Kidney epithelial cell (primary cell): Measurements from ENCODE around the gene USP21. TPM values are rescaled to one million over a fixed set of nuclear protein-coding genes. Genes with fewer than 3 reads are reported as not detected.

Experiments used
- DNase-seq: peaks from one replicate; pipeline ENCODE4 v3.0.0-alpha.2; 2010; ENCODE audit warnings: low read depth
- H3K27me3 ChIP-seq: 2 replicates; pipeline ENCODE4 v1.6.0; 2011; ENCODE audit warnings: low read length; ENCODE audit not compliant: control insufficient read depth, insufficient read depth
- H3K36me3 ChIP-seq: 2 replicates; pipeline ENCODE4 v1.5.1; 2011; ENCODE audit warnings: low read length; ENCODE audit not compliant: control insufficient read depth, insufficient read depth
- H3K4me3 ChIP-seq: 2 replicates; pipeline ENCODE4 v1.5.1; 2011; ENCODE audit warnings: low read depth, mild to moderate bottlenecking, control low read depth, low read length
- total RNA-seq: library from RNA; depleted of rRNA; stranded (reverse); fragments of >200 nt; gene quantifications from 2 replicates; pipeline ENCODE4 v1.2.3, GENCODE V29; 2015
- TF ChIP-seq, protein P1 (sequence below): IDR thresholded peaks from 2 replicates; pipeline ENCODE4 v1.5.1; 2011; ENCODE audit warnings: mild to moderate bottlenecking, moderate library complexity, low read length, control low read depth, inconsistent platforms; ENCODE audit not compliant: insufficient read depth, poor library complexity, severe bottlenecking

The USP21 gene
- total RNA-seq, 1 donor from 2014 or later, result 10.5 TPM

DNA sequence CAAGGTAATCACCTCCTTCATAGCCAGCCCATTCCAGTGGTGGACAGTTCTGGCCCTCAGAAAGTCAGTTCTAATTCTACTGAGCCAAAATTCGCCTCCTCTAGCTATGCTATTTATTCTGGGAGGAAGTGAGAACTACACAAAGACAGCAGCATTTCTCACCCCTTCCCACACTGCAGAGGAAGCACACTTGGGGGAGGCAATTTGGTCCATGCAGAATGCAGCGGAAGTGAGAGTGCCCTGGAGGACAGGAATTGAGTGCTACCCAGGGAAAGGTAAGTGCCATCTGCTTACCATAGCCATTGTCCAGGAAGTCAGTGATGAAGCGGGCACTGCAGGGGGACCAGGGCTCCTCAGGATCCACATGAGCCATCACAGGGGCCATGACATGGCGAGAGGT lies 35.9 kb downstream of the USP21 start:
- Histone ChIP-seq H3K36me3 (no peaks in the 10 kb centered on the region), H3K27me3 (peaks cover 5% of the 10 kb centered on the region), H3K4me3 (no peak overlapping the region)
- TF ChIP-seq, protein P1, sequence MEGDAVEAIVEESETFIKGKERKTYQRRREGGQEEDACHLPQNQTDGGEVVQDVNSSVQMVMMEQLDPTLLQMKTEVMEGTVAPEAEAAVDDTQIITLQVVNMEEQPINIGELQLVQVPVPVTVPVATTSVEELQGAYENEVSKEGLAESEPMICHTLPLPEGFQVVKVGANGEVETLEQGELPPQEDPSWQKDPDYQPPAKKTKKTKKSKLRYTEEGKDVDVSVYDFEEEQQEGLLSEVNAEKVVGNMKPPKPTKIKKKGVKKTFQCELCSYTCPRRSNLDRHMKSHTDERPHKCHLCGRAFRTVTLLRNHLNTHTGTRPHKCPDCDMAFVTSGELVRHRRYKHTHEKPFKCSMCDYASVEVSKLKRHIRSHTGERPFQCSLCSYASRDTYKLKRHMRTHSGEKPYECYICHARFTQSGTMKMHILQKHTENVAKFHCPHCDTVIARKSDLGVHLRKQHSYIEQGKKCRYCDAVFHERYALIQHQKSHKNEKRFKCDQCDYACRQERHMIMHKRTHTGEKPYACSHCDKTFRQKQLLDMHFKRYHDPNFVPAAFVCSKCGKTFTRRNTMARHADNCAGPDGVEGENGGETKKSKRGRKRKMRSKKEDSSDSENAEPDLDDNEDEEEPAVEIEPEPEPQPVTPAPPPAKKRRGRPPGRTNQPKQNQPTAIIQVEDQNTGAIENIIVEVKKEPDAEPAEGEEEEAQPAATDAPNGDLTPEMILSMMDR, result no peak
- DNase-seq, result no peak

DNA sequence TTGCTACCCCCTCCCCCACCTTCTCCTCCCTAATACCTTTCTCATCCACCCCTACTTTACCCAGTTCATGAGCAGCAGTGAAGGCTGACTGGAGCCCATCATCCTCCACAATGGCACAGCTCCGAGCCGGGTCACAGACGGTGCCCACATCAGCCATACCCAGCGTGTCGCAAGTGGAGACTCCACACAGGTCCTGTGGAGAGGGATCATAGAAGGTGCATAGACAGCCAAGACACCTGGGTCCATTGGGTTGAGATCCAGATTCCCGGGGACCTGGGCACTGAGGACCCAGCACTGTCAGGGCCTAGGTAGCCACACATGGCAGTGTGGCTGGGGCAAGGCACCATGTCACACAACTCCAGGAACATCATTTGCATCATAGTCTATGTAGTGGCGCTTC lies 36.8 kb downstream of the USP21 start:
- Histone ChIP-seq H3K27me3 (peaks cover 3% of the 10 kb centered on the region), H3K4me3 (no peak overlapping the region), H3K36me3 (no peaks in the 10 kb centered on the region)
- TF ChIP-seq, protein P1, result no peak
- no peak for DNase-seq

DNA sequence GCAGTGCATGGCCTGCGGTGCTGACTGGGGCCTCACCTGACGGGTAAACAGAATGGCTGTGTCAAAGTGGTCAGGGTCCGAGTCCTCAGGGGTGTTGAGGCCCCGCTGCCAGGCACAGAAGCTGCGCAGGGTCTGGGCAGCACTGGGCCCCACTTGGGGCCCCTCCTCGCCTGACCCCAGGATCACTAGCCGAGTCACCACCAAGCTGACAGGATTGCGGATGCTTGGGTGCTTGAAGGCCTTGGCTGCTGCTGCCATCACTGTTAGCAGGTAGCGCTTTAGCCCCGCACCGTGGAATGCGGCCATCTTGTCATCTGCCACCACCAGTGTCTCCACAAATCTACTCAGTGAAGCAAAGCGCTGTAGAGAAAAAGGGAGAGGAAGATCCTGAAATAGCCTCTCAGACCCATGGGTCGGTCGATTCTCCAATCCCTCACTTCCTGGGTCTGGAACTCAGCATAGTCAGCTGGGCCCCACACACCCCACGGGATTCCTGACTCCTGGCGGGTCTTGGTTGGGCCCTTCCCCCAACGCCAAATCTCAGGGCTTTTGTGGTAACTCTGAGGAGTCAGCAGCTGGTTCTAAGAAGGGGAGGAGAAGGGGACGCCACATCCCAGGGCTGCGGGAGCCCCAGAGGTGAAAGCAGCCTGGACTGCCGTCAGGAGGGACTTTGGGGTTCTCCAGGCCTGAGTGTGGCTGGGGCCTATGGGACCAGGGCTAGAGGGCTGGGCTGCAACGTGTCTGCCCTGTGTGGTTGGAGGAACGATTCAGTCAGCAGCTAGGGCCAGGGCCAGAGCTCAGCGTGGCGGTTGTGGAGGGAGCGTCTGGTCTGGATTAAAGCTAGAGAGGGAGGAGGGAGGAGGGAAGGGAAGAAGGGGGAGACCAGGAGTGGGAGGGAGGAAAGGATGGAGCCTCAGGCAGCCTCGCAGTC lies 37.5 kb downstream of the USP21 start:
- no peak overlapping the region for H3K4me3 ChIP-seq
- H3K27me3 ChIP-seq, result peaks cover 3% of the 10 kb centered on the region
- H3K36me3 ChIP-seq, result no peaks in the 10 kb centered on the region
- TF ChIP-seq, protein P1, result no peak
- no peak for DNase-seq

DNA sequence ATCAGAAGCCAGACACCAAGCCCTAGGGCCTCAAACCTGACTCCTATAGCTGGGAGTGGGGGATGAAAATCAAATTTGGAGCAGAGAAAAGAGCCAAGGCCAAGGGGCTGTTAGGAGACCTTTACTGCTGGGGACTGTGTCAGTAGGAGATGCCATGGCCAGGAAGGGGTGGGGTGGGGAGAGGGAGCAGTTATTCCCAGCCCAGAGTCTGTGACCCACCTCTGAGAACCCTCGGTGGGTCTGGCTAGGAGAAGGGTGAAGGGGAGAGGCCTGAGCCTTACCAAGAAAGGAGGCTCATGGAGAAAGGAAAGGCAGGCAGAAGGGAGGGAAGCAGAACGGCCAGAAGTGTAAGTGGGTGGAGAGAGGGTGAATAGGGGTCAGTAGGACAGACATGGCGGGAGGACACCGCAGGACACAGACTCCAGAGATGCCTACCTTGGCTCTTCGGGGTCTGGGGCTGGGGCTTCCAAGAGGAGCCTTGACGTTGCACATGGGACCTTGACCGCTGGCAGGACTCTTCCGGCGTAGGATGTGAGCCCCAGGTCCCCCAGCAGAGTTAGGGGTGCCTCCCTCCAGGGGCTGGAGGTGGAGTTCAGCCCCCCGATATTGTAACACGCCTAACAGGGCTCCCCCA lies 38.4 kb downstream of the USP21 start:
- no peak overlapping the region for H3K4me3 ChIP-seq

DNA sequence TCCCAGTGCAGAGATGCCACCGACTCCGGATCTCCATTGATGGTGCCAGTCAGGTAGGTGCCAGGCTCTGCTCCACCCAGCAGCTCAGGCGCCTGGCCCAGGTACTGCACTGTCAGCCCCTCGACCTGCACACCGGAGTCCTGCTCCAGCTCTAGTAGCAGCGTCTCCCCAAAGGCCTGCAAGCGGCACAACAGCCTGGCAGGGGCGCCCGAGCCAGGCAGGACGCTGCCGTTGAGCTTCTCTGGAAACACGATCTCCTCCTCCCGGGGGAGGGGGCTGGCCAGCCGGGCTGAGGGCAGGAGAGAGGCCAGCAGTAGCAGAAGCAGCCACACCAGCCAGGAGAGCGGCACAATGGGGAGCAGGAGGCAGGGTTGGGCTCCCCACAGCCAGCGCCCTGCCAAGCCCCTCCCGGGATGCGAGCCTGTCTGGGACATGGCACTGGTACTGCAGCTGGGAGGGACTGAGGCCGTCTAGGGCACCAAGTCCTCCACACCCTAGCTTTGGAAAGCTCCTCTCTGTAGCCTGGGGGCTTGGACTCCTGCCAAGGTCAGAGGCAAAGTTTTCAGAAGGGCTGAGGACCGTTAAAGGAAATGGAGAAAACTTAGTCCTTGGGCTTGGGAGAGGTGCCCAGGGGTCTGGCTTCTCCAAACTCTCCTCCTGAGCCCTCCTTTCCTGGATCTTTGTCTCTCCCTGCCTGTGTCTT lies 39.0 kb downstream of the USP21 start:
- TF ChIP-seq, protein P1, result no peak
- DNase-seq, result no peak
- Histone ChIP-seq H3K27me3 (peaks cover 3% of the 10 kb centered on the region), H3K4me3 (no peak overlapping the region), H3K36me3 (no peaks in the 10 kb centered on the region)

More for the DNA sequence above, 38.4 kb downstream of the USP21 start:
- TF ChIP-seq, protein P1, result no peak
- peaks cover 3% of the 10 kb centered on the region for H3K27me3 ChIP-seq
- no peaks in the 10 kb centered on the region for H3K36me3 ChIP-seq
- no peak for DNase-seq
